GM20000 (cell line): Measurements from ENCODE around the gene GPR161.

Experiments used
- DNase-seq: peaks from one replicate; pipeline ENCODE4 v3.0.0; 2012; ENCODE audit warnings: low spot score
- CTCF ChIP-seq: IDR thresholded peaks from 2 replicates; pipeline ENCODE4 v1.5.1; 2012; ENCODE audit warnings: mild to moderate bottlenecking, control low read depth; ENCODE audit errors: extremely low read depth, missing control alignments

The GPR161 gene

GRCh38 chr1:168104535-168104934 is 32.2 kb downstream of the GPR161 start:
- no peak for DNase-seq

GRCh38 chr1:168102487-168102886 is 34.2 kb downstream of the GPR161 start:
- no peak for DNase-seq
- no peak for TF ChIP-seq CTCF

More at GRCh38 chr1:168104535-168104934, 32.2 kb downstream of the GPR161 start:
- no peak for TF ChIP-seq CTCF

- TF ChIP-seq CTCF: no peak
- DNase-seq: no peak
These were observed 35.4 kb downstream of the GPR161 start for GRCh38 chr1:168101336-168101735.

- no peak for DNase-seq
- no peak for TF ChIP-seq CTCF
These were observed 36.3 kb downstream of the GPR161 start for GRCh38 chr1:168100315-168101002.

- TF ChIP-seq CTCF: no peak
- no peak for DNase-seq
These were observed 37.4 kb downstream of the GPR161 start for GRCh38 chr1:168099337-168099801.

GRCh38 chr1:168098534-168099320 is 38.0 kb downstream of the GPR161 start:
- no peak for TF ChIP-seq CTCF
- no peak for DNase-seq

GRCh38 chr1:168097921-168098528 is 38.7 kb downstream of the GPR161 start:
- DNase-seq: no peak
- TF ChIP-seq CTCF: no peak
